ENCODE measurements around the gene MVB12B. TPM values are rescaled to one million over a fixed set of nuclear protein-coding genes. Genes with fewer than 3 reads are reported as not detected.

MVB12B gene
- total and polyA plus RNA-seq, 2 of the 8 experiments (the other 6 are each of a cell fraction or from before 2014, with no cell fraction given), result 2.6 to 5.0 TPM

DNA sequence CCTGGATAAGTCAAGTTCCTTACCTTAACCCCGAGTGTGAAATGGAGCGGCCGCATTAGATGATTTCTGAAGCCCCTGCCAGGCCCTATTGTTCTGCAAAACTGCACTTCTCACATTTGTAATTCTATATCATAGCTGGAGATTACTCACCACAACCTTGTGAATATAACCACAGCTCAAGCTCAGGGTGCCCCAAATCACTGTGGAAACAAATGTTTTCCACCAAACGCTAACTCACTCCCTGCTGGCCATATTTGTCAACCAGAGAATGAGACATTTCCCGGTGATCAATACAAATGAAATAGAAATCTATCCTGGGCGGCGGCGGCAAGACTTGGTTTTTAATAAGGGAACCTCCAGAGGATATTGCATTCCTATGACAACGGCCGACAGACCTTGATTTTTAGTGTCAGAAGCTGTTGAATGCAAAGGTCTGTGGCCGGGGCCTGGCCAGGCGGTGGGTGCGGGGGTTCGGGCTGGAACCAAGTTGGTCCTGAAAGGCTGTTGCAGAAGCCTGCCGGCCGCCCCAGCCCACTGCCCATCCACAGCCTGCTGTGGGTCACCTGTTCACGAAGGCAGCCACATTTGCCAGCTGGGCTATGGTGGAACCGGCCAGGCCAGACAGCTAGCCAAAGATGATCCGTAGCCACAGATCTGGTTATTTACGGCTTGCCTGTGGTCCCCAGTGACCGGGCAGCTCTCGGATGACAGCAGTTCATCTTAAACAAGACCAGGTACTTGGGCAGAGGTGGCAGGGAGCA lies 193.2 kb downstream of the MVB12B start (continued):
- TF ChIP-seq CTBP2 (IDR thresholded peaks at IDR 0.05; ENCODE audit: borderline replicate concordance, insufficient read depth, insufficient read length, low read length) (no peak), YY1 (IDR thresholded peaks at IDR 0.05; ENCODE audit: low read depth, low read length) (no peak), CBX8 (IDR thresholded peaks at IDR 0.05; ENCODE audit: borderline replicate concordance, low read depth, low read length) (no peak), TAF7 (optimal IDR thresholded peaks at IDR 0.05; ENCODE audit: borderline replicate concordance, low read depth, low read length) (no peak), SP4 (IDR thresholded peaks at IDR 0.05; ENCODE audit: low read length) (no peak)
